Glomerular endothelial cell (primary cell): ENCODE data around the gene CECR2. TPM values are rescaled to one million over a fixed set of nuclear protein-coding genes. Genes with fewer than 3 reads are reported as not detected.
"Not testable (repeated sequence)": the region's sequence is repeated elsewhere in the genome, so short reads cannot be mapped to it uniquely, and the experiment has no call there.

Source experiments
- DNase-seq: peaks from one replicate; pipeline ENCODE4 v3.0.0-alpha.2; 2011; ENCODE audit warnings: low read depth, low spot score; ENCODE audit errors: extremely low read depth
- total RNA-seq: library from RNA; depleted of rRNA; stranded (reverse); fragments of >200 nt; gene quantifications from 2 replicates; pipeline ENCODE4 v1.2.3, GENCODE V29; 2015

Gene CECR2
- total RNA-seq, 1 donor from 2014 or later: 1.5 TPM

DNA sequence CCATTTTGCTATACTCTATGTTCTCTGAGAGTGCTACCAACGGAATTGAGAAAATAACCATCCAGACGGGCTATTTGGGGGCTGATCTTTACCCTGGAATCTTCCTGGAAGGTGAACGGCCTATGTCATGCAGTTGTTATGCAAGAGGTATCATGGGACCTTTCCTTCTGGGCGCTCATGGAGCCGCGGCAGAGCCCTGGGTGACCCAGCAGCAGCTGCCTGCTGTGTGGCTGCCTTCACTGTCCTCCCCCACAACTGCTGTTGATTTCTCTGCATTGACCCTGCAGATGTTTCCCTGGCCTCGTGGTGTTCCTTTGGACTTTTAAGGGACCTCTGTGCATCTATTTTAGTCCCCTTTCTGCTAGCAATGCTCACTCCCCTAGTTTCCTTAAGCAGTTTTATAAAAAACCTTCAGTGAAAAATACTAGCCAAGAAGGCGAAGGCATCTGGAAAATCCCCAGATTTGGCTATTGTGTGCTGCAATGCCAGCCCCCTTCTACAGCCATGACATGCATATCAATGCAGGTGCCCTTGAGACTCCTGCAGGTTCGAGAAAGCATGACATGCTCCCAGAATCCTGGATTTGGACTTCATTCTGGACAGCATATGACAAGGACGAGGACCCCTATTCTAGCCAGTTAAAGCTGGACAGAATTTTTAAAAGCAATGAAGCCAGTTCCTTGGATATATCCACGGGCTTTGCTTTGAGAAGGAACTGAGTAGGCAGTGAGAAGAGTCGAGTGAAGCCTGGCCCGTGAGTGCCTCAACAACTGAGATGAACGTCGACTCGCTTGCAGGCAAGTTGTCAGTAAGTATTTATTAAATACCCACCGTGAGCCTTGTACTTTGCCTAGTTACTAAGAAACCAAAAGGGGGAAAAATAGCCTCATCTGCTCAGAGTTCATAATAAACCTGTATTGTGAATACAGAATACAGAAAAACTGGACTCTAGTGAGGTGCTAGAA is 193.9 kb downstream of the CECR2 start, which contains the start of gene SLC25A18:
TSS of gene SLC25A18 (plus strand) at position 593 of the 965 bp plus-strand sequence. CDS start 16,447 bp downstream, outside the sequence.
- DNase-seq: no peak

DNA sequence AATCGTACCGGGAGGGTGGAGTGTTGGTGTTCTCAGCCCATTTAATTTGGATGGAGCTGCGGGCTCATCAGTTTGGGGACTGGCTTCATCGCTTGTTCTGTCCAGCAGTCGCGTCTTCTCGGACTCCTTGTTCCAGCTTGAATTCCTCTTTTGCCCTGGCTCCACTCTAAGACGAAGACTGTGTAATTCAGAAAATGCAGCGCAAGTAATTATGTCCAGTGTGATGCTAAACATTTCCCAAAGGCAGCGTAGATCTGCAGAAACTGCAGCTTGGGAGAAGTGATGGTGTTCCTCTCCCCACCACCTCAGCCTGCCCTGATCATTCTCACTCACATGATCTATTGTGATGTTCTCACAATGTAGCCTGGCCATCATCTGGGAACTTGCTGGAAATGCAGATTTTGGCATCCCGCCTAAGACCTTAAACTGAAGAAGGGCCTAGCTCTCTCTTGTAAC is 194.7 kb downstream of the CECR2 start:
- no peak for DNase-seq

DNA sequence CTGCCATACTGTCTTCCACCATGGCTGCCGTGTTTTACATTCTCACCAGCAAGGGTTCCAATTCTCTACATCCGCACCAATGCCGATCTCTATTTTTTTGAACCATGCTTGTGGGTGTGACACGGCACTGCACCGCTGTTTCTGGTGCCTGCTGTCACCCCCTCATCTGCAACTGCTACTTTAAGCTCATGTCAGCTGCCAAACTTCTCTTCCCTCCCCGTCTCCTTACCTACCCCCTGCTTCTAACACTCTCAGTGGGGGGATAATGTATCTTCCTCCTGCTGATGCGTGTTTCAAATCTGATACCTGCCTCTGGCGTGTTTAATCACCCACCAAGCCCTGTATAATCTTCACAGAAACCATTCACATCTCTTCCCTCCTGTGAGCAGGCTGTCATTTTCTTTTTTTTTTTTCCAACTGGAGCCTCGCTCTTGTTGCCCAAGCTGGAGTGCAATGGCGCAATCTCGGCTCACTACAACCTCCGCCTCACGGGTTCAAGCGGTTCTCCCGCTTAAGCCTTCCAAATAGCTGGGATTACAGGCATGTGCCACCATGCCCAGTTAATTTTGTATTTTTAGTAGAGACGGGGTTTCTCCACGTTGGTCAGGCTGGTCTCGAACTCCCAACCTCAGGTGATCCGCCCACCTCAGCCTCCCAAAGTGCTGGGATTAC is 196.9 kb downstream of the CECR2 start:
- not testable (repeated sequence) for DNase-seq

DNA sequence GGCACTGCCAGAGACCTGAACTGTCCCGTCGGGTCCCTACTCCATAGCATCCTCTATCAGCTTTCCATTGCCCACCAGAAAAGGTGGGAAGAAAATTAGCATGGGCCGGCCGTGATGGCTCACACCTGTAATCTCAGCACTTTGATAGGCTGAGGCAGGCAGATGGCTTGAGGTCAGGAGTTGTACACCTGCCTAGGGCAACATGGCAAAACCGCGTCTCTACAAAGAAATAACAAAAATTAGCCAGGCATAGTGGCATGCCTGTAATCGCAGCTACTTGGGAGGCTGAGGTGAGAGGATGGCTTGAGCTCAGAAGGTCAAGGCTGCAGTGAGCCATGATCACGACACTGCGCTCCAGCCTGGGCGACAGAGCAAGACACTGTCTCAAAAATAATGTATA is 197.5 kb downstream of the CECR2 start:
- DNase-seq: no peak

DNA sequence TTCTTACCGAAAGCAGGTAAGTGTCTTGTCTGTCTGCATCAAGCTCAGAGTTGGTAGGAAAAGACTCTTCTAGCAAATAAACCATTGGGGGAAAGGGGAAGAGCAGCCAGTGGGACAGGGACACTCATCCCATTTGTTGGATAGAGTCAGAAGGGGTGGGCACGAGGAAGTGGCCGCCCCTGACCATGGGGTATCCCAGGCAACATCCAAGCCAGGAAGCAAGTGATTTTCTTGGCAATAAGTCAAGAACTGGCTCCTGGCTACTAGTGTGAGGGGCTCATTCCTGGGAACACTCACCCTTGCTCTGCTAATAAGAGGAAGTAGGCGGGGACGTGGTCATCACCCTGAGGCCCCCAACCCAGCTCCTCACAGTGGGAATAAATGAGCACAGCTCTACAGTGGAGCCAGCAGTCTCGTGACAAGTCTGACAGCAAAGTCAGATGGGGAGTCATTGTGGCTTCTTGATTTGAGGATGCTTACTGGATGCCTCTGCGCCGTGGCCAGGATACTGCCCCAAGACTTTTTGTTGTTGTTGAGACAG is 200.8 kb downstream of the CECR2 start:
- no peak for DNase-seq

DNA sequence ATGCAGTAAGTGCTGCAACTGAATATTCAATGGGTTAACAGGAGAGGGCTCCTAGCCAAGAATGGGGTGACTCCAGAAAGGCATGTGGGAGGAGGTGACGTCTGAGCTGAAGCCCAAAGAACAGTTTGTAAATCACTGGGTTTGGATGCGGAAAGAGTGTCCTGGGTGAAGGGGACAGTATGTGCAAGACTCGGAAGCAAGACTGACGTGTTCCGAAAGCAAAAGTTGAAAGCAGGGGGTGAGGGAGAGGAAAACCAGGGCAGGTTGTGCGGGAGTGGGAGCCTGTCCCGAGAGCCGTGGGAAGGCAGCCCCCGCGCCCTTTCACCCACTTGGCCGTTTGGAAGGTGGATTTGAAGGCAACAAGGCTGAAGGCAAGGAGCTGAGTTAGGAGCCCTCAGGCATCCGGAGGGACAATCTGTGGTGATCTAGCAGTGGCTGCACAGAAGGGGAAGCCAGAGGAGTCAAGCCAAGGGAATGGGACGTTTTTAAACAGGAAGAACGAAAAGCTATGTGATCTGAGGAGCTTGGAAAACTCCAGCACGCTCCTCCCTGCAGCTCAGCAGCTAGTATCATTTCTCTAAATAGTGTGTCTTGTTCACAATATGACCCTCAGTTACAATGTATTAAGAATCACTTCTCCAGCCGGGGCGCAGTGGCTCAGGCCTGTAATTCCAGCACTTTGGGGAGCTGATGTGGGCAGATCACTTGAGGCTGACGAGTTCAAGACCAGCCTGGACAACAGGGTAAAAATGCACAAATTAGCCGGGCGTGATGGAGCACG is 201.8 kb downstream of the CECR2 start:
- DNase-seq: no peak

DNA sequence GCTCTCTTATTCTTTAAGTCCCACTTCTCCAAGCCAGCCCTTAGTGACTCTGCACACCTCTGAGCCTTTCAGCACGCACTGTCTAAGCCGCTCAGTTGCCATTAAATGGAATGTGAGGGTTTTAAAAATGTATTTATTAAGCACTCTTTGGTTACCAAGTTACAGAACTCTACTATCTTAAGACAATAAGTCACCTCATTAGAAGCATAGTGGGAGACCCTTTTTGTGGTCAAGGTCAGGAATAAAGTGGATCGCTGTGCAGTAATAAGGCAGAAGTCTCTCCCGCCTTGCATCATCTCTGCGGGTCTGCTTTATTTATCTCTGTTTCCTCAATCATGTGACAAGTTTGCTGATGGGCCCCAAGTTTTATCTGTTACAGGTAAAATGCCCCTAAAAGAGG is 205.9 kb downstream of the CECR2 start:
- DNase-seq: no peak

DNA sequence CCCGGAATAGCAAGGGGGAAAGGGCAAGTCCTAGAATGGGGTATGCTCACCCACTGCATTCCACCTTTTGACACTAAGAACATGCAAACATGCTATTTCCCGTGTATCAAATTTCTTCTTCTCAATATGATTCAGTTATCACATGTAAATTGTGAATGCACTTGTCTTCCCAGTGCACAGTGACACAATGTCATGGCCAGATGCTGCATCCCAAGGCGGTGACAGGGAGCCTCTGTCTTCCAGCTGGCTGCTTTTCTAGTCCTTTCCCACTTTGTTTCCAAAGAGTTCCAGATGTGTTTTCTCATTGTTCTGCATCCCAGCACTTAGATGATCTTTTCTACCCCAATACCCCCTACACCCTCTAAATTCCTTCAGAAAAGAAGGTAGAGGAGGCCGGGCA is 206.4 kb downstream of the CECR2 start:
- DNase-seq: no peak

DNA sequence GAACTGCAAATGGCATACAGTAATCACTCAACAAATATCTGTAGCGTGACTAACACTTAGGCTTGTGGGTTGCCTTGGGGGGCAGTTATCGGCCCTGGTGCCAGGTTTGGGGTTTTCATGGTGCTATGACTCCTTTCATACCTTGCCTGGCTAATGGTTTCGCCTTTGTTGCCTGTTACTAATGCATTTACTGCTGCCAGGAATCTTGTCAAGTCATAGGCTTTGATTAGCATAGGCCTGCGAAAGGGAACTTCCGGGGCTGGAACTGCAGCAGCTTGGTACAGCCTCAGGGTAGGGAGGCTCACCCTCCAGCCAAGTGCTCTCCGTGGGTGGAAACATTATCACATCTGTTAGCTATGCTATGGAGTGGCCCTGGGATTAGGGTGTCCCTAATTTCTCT is 207.2 kb downstream of the CECR2 start:
- no peak for DNase-seq

DNA sequence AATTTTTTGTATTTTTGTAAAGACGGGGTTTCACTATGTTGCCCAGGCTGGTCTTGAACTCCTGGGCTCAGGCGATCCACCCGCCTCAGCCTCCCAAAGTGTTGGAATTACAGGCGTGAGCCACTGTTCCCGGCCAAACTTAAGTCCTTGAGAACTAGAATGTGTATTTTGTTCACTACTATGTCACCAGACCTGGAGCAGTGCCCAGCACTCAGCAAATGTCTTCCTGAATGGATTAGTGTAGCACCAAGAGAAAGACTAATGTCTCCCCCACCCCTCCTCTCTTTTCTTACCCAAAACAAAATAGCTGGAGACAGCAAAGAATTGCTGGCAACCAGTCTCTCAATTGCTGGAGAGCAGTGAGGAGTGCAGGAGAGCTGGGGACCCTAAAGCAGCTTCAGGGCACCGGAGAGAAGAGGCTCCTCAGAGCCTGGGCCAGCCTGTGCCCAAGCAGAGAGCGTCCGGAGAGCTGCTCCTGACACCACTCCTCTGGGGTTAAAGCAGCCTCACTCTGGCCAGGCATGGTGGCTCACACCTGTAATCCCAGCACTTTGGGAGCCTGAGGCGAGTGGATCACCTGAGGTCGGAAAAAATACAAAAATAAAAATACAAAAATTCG is 209.0 kb downstream of the CECR2 start:
- DNase-seq: no peak

DNA sequence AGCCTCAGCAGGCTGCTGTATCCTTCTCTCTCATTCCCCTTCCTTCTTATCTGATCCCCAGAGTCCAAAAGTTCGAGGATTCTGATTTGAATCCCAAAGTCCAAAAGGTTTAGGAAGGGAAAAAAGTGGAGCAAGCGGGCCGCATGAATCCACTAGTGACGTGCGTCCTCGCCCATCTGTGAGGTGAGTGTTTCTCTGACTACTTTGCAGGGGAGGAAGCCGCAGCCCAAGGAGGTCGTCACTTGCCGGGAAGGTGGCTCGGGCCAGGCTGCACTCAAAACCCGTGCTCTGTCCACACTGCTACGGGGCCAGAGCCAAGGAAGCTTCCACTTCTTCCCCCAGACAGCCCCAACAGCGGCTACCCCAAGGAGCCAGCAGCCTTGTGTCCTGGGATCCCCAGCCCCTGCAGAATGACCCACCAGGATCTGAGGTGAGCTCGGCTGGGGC is 210.3 kb downstream of the CECR2 start:
- DNase-seq: no peak

DNA sequence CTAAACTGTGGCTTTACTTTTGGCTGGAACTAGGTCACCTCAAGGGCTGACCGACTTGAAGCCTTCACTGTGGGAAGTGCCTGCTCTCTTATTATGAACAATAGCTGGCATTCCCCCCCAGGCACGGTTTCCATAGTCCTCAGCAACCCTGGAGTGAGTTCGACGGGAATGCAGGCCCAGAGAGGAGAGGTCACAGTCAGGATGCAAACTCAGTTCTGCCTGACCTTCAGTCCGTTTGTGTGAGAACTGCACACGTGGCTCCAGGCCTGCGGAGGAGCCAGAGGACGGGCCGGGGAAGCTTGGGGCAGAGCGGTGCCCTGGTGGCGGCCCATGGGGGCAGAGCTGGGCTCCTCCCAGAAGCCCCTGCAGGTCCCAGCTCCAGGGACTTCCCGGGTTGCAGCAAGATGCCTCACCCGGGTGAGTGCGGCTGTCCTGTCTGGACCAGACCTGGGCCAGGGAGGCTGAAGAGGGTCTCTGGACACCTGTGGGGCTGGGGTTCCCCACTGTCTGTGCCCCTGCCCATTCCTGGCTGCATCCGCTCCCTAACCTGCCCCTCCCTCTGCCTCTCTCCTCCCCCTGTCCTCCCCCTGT is 211.3 kb downstream of the CECR2 start:
- no peak for DNase-seq

DNA sequence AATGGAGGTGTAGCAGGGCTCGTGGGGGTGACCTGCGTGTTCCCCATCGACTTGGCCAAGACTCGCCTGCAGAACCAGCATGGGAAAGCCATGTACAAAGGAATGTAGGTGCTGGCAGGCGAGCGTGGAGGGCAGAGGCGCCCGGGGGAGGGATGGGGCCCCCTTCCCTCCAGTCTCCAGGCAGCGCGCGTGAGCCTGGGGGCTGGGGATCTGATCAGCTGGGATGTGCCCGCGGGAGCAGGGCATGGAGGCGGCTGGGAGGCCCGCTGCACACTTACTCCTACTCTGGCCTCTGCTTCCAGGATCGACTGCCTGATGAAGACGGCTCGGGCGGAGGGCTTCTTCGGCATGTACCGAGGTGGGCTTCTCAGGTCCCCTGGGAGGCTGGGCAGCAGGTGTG is 211.8 kb downstream of the CECR2 start:
- DNase-seq: no peak

DNA sequence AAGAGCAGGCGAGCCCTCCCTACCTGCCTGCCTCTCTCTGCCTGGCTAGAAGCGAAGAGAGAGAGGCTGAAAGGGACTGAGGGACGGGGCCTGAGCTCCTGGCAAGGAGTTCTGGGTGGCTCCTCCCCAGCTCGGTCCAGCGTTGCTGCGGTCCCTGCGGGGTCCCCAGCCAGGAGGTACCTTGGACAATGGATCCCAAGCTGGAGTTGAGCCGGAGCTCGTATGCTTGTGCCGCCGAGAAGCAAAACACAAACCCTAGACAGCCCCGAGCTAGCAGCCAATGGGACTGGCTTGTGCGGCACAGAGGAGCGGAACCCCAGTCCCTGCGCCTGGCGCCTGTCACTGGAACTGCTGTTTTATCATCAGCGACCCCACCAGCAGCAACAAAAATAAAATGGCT is 212.4 kb downstream of the CECR2 start:
- no peak for DNase-seq

DNA sequence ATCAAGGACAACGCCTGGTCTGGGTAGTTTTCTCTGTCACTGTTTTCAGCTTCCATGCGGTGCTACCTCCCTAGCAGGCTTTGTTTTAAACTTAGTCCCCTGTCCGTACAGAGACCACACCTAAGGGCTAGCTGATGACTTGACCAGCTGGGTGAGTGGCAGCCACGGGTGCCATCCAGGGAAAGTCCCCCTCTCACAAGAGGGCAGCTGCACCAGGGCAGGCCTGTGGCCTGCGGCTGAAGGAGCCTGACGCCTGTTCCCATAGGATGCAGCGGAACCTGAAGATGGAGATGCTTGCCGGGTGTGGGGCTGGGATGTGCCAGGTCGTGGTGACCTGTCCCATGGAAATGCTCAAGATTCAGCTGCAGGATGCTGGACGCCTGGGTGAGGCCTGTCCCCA is 213.9 kb downstream of the CECR2 start:
- no peak for DNase-seq

DNA sequence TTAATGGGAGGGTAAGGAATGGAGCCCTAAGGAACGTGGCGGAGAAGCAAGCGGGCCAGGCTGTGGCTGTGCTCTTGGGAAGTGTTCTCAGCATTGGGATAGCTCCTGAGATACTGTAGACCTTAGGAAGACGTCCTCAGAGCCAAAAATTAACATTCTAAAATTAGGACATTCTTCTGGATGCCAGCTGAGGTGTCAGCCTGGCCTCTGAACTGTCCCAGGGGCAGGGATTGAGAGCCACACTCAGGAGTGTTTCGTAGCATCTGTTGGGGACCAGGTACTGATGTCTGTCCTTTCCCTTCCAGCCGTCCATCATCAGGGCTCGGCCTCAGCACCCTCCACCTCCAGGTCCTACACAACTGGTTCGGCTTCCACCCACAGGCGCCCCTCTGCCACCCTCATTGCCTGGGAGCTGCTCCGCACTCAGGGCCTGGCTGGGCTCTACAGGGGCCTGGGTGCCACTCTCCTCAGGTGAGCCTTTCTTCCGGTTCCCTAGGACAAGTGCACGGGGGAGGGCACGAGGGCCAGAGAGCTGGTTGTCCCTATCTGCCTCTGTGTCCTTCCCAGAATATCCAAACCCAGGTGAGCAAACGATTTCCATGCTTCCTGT is 217.7 kb downstream of the CECR2 start:
- DNase-seq: no peak

DNA sequence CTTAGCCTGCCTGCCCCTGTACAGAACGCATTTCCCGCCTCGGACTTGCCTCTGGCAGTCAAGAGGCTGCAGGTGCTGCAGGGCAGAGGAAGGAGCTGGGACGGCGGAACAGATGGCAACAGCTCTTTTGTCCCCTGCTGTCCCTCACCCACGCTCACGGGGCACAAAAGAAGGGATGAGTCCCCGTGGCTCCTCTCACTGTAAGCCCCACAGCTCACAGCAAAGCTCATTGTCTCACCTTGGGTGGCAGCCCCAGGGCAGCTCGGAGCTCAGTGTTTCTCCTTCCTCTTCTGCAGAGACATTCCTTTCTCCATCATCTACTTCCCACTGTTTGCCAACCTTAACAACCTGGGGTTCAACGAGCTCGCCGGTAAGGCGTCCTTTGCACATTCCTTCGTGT is 218.4 kb downstream of the CECR2 start:
- DNase-seq: no peak

DNA sequence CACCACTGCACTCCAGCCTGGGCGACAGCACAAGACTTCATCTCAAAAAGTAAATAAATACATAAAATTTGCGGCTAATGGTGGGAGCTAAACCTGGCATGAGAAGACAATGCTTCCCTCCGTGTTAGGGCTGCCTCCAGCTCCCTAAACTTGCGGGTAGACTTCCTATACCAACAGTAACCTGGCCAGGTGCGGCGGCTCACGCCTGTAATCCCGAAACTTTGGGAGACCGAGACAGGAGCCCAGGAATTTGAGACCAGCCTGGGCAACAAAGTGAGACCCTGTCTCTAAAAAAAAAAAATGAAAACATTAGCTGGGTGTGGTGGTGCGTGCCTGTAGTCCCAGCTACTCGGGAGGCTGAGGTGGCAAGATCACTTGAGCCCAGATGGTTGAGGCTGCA is 219.3 kb downstream of the CECR2 start:
- DNase-seq: no peak

DNA sequence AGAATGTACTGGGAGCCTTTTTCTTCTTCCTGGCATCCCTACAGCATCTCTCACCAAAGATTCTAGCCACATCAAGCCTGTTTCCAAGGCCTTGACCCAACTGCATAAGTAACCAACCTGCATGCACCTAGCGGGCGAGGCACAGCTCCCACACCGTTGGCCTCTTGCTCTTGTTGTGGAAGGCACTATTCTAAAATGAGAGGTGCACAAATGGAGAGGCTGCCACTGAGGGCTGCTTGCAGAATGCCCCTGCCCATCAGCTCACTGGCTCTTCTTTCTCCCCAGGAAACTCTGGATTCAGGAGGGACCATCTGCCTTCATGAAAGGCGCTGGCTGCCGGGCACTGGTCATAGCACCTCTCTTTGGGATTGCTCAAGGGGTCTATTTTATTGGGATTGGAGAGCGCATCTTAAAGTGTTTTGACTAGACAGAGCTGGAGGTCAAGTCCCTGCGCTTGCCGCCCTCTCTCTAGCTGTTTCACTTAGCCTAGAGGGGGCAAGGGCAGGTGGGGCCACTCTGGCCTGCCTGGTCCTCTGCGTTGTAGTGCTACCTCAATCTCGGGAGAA is 220.6 kb downstream of the CECR2 start:
- no peak for DNase-seq
